ENCODE data around the gene SPATA13.

Gene SPATA13

GRCh38 chr13:24192057-24192810, 31.7 kb downstream of the SPATA13 start:
- H3K4me3 ChIP-seq (replicated peaks; ENCODE audit: low read depth, low read length) = no peak overlapping the region
- TF ChIP-seq CTCF (IDR thresholded peaks at IDR 0.05; ENCODE audit: low read length, missing control alignments) = no peak
- DNase-seq (ENCODE audit: low read depth) = no peak

GRCh38 chr13:24192811-24193162, 32.3 kb downstream of the SPATA13 start:
- no peak for TF ChIP-seq CTCF (IDR thresholded peaks at IDR 0.05; ENCODE audit: low read length, missing control alignments)
- DNase-seq (ENCODE audit: low read depth) = no peak
- H3K4me3 ChIP-seq (replicated peaks; ENCODE audit: low read depth, low read length) = no peak overlapping the region

GRCh38 chr13:24194447-24194846, 33.9 kb downstream of the SPATA13 start:
- DNase-seq (ENCODE audit: low read depth) = no peak
- TF ChIP-seq CTCF (IDR thresholded peaks at IDR 0.05; ENCODE audit: low read length, missing control alignments) = no peak
- no peak overlapping the region for H3K4me3 ChIP-seq (replicated peaks; ENCODE audit: low read depth, low read length)

- H3K4me3 ChIP-seq (replicated peaks; ENCODE audit: low read depth, low read length) = no peak overlapping the region
- DNase-seq (ENCODE audit: low read depth) = no peak
- no peak for TF ChIP-seq CTCF (IDR thresholded peaks at IDR 0.05; ENCODE audit: low read length, missing control alignments)
Observed at GRCh38 chr13:24195626-24196025, 35.1 kb downstream of the SPATA13 start.

- DNase-seq (ENCODE audit: low read depth) = no peak
- no peak overlapping the region for H3K4me3 ChIP-seq (replicated peaks; ENCODE audit: low read depth, low read length)
- no peak for TF ChIP-seq CTCF (IDR thresholded peaks at IDR 0.05; ENCODE audit: low read length, missing control alignments)
Observed at GRCh38 chr13:24196593-24197197, 36.2 kb downstream of the SPATA13 start.

- no peak for DNase-seq (ENCODE audit: low read depth)
- TF ChIP-seq CTCF (IDR thresholded peaks at IDR 0.05; ENCODE audit: low read length, missing control alignments) = no peak
Observed at GRCh38 chr13:24199016-24199415, 38.5 kb downstream of the SPATA13 start.

GRCh38 chr13:24202215-24202614, 41.7 kb downstream of the SPATA13 start:
- no peak overlapping the region for H3K4me3 ChIP-seq (replicated peaks; ENCODE audit: low read depth, low read length)
- no peak for DNase-seq (ENCODE audit: low read depth)

More at GRCh38 chr13:24199016-24199415, 38.5 kb downstream of the SPATA13 start:
- H3K4me3 ChIP-seq (replicated peaks; ENCODE audit: low read depth, low read length) = no peak overlapping the region

More at GRCh38 chr13:24202215-24202614, 41.7 kb downstream of the SPATA13 start:
- TF ChIP-seq CTCF (IDR thresholded peaks at IDR 0.05; ENCODE audit: low read length, missing control alignments) = no peak

Data from fibroblast of pulmonary artery (primary cell).